ENCODE measurements around the gene AFF3.

DNA sequence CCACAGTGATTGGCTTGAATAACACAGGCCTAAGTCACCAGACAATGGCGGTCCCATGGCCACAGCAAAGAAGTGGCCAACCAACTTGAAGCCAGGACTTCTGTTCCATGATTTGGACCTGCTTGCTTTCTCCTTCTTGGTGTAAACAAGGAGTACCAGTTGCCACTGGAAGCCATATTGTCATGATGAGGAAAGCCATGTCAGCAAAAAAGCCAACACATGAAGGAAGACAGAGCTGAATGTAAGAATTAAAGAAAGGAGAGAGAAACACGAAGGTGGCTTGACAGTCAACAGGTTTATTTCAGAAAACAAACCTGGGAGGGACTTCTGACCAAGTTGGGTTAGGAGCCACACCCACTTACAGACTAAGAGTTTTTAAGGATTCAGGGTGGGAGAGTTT, 620.2 kb downstream of the AFF3 start:
- TF ChIP-seq, protein P1, sequence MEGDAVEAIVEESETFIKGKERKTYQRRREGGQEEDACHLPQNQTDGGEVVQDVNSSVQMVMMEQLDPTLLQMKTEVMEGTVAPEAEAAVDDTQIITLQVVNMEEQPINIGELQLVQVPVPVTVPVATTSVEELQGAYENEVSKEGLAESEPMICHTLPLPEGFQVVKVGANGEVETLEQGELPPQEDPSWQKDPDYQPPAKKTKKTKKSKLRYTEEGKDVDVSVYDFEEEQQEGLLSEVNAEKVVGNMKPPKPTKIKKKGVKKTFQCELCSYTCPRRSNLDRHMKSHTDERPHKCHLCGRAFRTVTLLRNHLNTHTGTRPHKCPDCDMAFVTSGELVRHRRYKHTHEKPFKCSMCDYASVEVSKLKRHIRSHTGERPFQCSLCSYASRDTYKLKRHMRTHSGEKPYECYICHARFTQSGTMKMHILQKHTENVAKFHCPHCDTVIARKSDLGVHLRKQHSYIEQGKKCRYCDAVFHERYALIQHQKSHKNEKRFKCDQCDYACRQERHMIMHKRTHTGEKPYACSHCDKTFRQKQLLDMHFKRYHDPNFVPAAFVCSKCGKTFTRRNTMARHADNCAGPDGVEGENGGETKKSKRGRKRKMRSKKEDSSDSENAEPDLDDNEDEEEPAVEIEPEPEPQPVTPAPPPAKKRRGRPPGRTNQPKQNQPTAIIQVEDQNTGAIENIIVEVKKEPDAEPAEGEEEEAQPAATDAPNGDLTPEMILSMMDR (conservative IDR thresholded peaks at IDR 0.05; ENCODE audit: low read depth, low read length), result no peak
- no peak for TF ChIP-seq EZH2 (IDR thresholded peaks at IDR 0.05; ENCODE audit: borderline replicate concordance, low read depth, low read length, poor library complexity, severe bottlenecking)

Data from A673 (cell line).